Measurements from ENCODE around the gene PRDM8.

- TF ChIP-seq, protein P1, sequence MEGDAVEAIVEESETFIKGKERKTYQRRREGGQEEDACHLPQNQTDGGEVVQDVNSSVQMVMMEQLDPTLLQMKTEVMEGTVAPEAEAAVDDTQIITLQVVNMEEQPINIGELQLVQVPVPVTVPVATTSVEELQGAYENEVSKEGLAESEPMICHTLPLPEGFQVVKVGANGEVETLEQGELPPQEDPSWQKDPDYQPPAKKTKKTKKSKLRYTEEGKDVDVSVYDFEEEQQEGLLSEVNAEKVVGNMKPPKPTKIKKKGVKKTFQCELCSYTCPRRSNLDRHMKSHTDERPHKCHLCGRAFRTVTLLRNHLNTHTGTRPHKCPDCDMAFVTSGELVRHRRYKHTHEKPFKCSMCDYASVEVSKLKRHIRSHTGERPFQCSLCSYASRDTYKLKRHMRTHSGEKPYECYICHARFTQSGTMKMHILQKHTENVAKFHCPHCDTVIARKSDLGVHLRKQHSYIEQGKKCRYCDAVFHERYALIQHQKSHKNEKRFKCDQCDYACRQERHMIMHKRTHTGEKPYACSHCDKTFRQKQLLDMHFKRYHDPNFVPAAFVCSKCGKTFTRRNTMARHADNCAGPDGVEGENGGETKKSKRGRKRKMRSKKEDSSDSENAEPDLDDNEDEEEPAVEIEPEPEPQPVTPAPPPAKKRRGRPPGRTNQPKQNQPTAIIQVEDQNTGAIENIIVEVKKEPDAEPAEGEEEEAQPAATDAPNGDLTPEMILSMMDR (conservative IDR thresholded peaks at IDR 0.05): no peak
- no peak for TF ChIP-seq EZH2 (IDR thresholded peaks at IDR 0.05; ENCODE audit: low read depth)
Measured at GRCh38 chr4:80196922-80197573, at the start of gene PRDM8.
